OCI-LY7 (cell line): Measurements from ENCODE around the gene DAPK1. TPM values are rescaled to one million over a fixed set of nuclear protein-coding genes. Genes with fewer than 3 reads are reported as not detected.

Experiments
- BruUV-seq: library from RNA; stranded (reverse); fragments of 400-500 nt; replicated peaks from 2 replicates; lab custom pipeline; 2021; lab: Mats Ljungman, UMichigan
- CTCF ChIA-PET: fragments of 300-600 bp; sonication (Branson Sonifier 250); formaldehyde crosslinking; loops from one replicate; lab custom pipeline; 2022; ENCODE audit warnings: antibody characterized with exemption; ENCODE audit not compliant: unreplicated experiment; lab: Charles Lee
- POLR2A ChIA-PET: fragments of 300-600 bp; sonication (Branson Sonifier 250); formaldehyde crosslinking; loops from one replicate; lab custom pipeline; 2022; ENCODE audit warnings: antibody characterized with exemption; lab: Charles Lee
- DNase-seq: peaks from one replicate; pipeline ENCODE4 v3.0.0-alpha.2; 2015; ENCODE audit warnings: low spot score
- H2AFZ ChIP-seq: fragments of 200-600 bp; sonication (generic), shearing (Covaris generic); 2 replicates; pipeline ENCODE4 v1.6.1; 2014; ENCODE audit warnings: mild to moderate bottlenecking, antibody characterized with exemption, low read length, moderate library complexity
- H3K27ac ChIP-seq: fragments of 200-600 bp; sonication (generic); 2 replicates; pipeline ENCODE4 v1.5.1; 2014; ENCODE audit warnings: mixed run types, low read depth, mild to moderate bottlenecking, moderate library complexity, low read length, inconsistent platforms; ENCODE audit not compliant: poor library complexity, severe bottlenecking
- H3K36me3 ChIP-seq: fragments of 200-600 bp; sonication (generic); 2 replicates; pipeline ENCODE4 v1.6.1; 2014; ENCODE audit warnings: mild to moderate bottlenecking, antibody characterized with exemption, low read length, moderate library complexity, mixed read lengths; ENCODE audit not compliant: insufficient read depth
- H3K4me1 ChIP-seq: fragments of 200-600 bp; sonication (generic); 2 replicates; pipeline ENCODE4 v1.5.1; 2014; ENCODE audit warnings: mild to moderate bottlenecking, low read length; ENCODE audit not compliant: insufficient read depth, poor library complexity, severe bottlenecking
- H3K4me2 ChIP-seq: fragments of 200-600 bp; sonication (generic); 2 replicates; pipeline ENCODE4 v1.6.1; 2014; ENCODE audit warnings: mild to moderate bottlenecking, low read length
- H3K4me3 ChIP-seq: fragments of 200-600 bp; sonication (generic); 2 replicates; pipeline ENCODE4 v1.5.1; 2014; ENCODE audit warnings: mild to moderate bottlenecking, low read depth, low read length; ENCODE audit not compliant: poor library complexity, severe bottlenecking
- H3K79me2 ChIP-seq: fragments of 200-600 bp; sonication (generic); 2 replicates; pipeline ENCODE4 v1.6.1; 2016; ENCODE audit warnings: low read depth, mild to moderate bottlenecking, low read length, moderate library complexity, mixed read lengths; ENCODE audit not compliant: insufficient read depth
- H3K9me2 ChIP-seq: fragments of 200-600 bp; sonication (generic); 2 replicates; pipeline ENCODE4 v1.6.1; 2016; ENCODE audit warnings: mild to moderate bottlenecking, low read length, mixed read lengths; ENCODE audit not compliant: insufficient read depth
- H3K9me3 ChIP-seq: fragments of 200-600 bp; sonication (generic); 2 replicates; pipeline ENCODE4 v1.6.1; 2014; ENCODE audit warnings: mild to moderate bottlenecking, mixed run types, low read length, mixed read lengths
- H4K20me1 ChIP-seq: fragments of 200-600 bp; sonication (generic); 2 replicates; pipeline ENCODE4 v1.6.1; 2014; ENCODE audit warnings: mild to moderate bottlenecking, antibody characterized with exemption, low read length, moderate library complexity, mixed read lengths; ENCODE audit not compliant: insufficient read depth
- CTCF ChIP-seq: fragments of 200-600 bp; sonication (generic); conservative IDR thresholded peaks from 2 replicates; pipeline ENCODE4 v1.5.1; 2014; ENCODE audit warnings: mild to moderate bottlenecking, antibody characterized with exemption, low read length, moderate library complexity, mixed read lengths
- EZH2phosphoT487 ChIP-seq: fragments of 200-600 bp; sonication (generic); IDR thresholded peaks from 2 replicates; pipeline ENCODE4 v1.6.1; 2018; ENCODE audit warnings: low read depth, borderline replicate concordance, mild to moderate bottlenecking, mixed run types, antibody characterized with exemption, low read length, moderate library complexity, mixed read lengths
- intact Hi-C: fragments of 100-400 bp; cut with micrococcal nuclease; formaldehyde crosslinking; loops from one replicate; pipeline ENCODE4 v1.10.0; 2022; ENCODE audit not compliant: unreplicated experiment
- total RNA-seq, 2 experiments: library from RNA; depleted of rRNA in 1 of 2; stranded (reverse); fragments of >200 nt in 1 of 2; shearing (Covaris generic) in 1 of 2; gene quantifications; 2 replicates each; pipeline ENCODE4 v1.2.3, GENCODE V29; 2014 to 2022

DAPK1 gene
- total RNA-seq, 2 experiments from 2014 or later, result 0.25 to 3.5 TPM

GRCh38 chr9:87711857-87712800, 214.5 kb downstream of the DAPK1 start:
- no peak overlapping the region for H3K4me3 ChIP-seq
- no peak overlapping the region for H3K4me2 ChIP-seq
- H3K9me2 ChIP-seq, result no peaks in the 10 kb centered on the region
- H4K20me1 ChIP-seq, result no peaks in the 10 kb centered on the region
- no peaks in the 10 kb centered on the region for H3K36me3 ChIP-seq
- intact Hi-C loops, result no loop called here
- no TSS peak for BruUV-seq
- no peaks in the 10 kb centered on the region for H3K9me3 ChIP-seq
- no peak for TF ChIP-seq CTCF
- no peak for TF ChIP-seq EZH2phosphoT487
- ChIA-PET POLR2A (interaction anchor here (0.6 kb wide), 1 partner anchor 389 kb away, joined by 4 read pairs; no protein-coding TSS in a partner anchor), CTCF (no interaction called here)
- H3K27ac ChIP-seq, result no peak overlapping the region
- no peak for DNase-seq
- H3K4me1 ChIP-seq, result no peaks in the 10 kb centered on the region
- H2AFZ ChIP-seq, result no peak overlapping the region
- H3K79me2 ChIP-seq, result no peaks in the 10 kb centered on the region

DNA sequence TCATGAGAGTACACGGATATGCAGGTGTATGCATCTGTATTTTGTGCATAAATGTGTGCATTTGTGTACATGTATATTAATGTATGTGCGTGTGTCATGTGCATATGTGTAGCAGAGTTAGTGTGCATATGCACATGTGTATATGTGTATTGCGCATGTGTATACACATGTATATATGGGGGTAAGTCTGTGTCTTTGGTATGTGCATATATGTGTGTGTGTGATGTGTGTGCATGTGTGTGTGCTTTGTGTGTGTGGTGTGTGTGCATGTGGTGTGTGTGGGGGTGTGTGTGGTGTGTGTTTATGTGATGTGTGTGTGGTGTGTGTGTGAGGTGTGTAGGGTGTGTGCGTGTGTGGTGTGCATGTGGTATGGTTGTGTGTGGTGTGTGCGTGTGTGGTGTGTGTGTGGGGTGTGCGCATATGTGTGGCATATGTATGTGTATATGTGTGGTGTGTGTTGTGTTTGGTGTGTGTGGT, 215.2 kb downstream of the DAPK1 start:
- no peak overlapping the region for H3K4me2 ChIP-seq
- H3K9me2 ChIP-seq, result no peaks in the 10 kb centered on the region
- no TSS peak for BruUV-seq
- TF ChIP-seq CTCF, result no peak
- TF ChIP-seq EZH2phosphoT487, result no peak
- ChIA-PET POLR2A (no interaction called here), CTCF (no interaction called here)
- no peaks in the 10 kb centered on the region for H3K36me3 ChIP-seq
- no peaks in the 10 kb centered on the region for H3K9me3 ChIP-seq
- no peak overlapping the region for H2AFZ ChIP-seq
- no peaks in the 10 kb centered on the region for H3K79me2 ChIP-seq
- intact Hi-C loops, result no loop called here
- no peak for DNase-seq
- H4K20me1 ChIP-seq, result no peaks in the 10 kb centered on the region
- H3K27ac ChIP-seq, result no peak overlapping the region
- no peaks in the 10 kb centered on the region for H3K4me1 ChIP-seq
- no peak overlapping the region for H3K4me3 ChIP-seq
